GM21737 (cell line): Measurements from ENCODE around the gene ZDHHC18.
A peak's percentile ranks its signal among the peaks of the same experiment; 100 is the strongest.
"Not testable (repeated sequence)": the region's sequence is repeated elsewhere in the genome, so short reads cannot be mapped to it uniquely, and the experiment has no call there.

Source experiments
- ATAC-seq: cut with Tn5 transposase; IDR thresholded peaks from one replicate; pipeline ENCODE4 v1.9.1; 2021; ENCODE audit warnings: mild to moderate bottlenecking, moderate library complexity; ENCODE audit not compliant: unreplicated experiment

The ZDHHC18 gene

GRCh38 chr1:26857473-26858060 lies 31.1 kb downstream of the ZDHHC18 start:
- no peak for ATAC-seq

- ATAC-seq, result no peak
Measured at GRCh38 chr1:26858160-26858559, 31.7 kb downstream of the ZDHHC18 start.

GRCh38 chr1:26858891-26859640 lies 32.6 kb downstream of the ZDHHC18 start:
- no peak for ATAC-seq

- ATAC-seq, result no peak
Measured at GRCh38 chr1:26861286-26861701, 34.8 kb downstream of the ZDHHC18 start.

GRCh38 chr1:26861889-26862378 lies 35.4 kb downstream of the ZDHHC18 start:
- no peak for ATAC-seq

GRCh38 chr1:26862781-26863684 lies 36.5 kb downstream of the ZDHHC18 start, which contains the start of gene SFN:
TSS of gene SFN (plus strand) at chr1:26863149. CDS start at chr1:26863213, 64 bp downstream.
- no peak for ATAC-seq

- no peak for ATAC-seq
Measured at GRCh38 chr1:26863685-26864077, 37.2 kb downstream of the ZDHHC18 start.

GRCh38 chr1:26864610-26865480 lies 38.4 kb downstream of the ZDHHC18 start:
- peak; percentile 86 for ATAC-seq

- not testable (repeated sequence) for ATAC-seq
Measured at GRCh38 chr1:26873097-26873496, 46.6 kb downstream of the ZDHHC18 start.

GRCh38 chr1:26874896-26875295 lies 48.4 kb downstream of the ZDHHC18 start:
- no peak for ATAC-seq

- ATAC-seq, result no peak
Measured at GRCh38 chr1:26877326-26877725, 50.8 kb downstream of the ZDHHC18 start.

GRCh38 chr1:26879793-26880192 lies 53.3 kb downstream of the ZDHHC18 start:
- no peak for ATAC-seq

GRCh38 chr1:26881611-26882010 lies 55.1 kb downstream of the ZDHHC18 start:
- ATAC-seq, result not testable (repeated sequence)

- no peak for ATAC-seq
Measured at GRCh38 chr1:26882696-26883463, 56.4 kb downstream of the ZDHHC18 start.

GRCh38 chr1:26887125-26887524 lies 60.6 kb downstream of the ZDHHC18 start:
- no peak for ATAC-seq

- no peak for ATAC-seq
Measured at GRCh38 chr1:26888231-26888630, 61.7 kb downstream of the ZDHHC18 start.

GRCh38 chr1:26889551-26890466 lies 63.3 kb downstream of the ZDHHC18 start, which contains the start of gene GPN2:
TSS of gene GPN2 (minus strand) at chr1:26890283. CDS start at chr1:26890096, 187 bp downstream.
- ATAC-seq, result peak; percentile 81

- ATAC-seq, result peak; percentile 26
Measured at GRCh38 chr1:26890467-26890796, 63.9 kb downstream of the ZDHHC18 start.
